DOHH2 (cell line): ENCODE measurements around the gene C3AR1.

ENCODE experiments used
- H3F3A ChIP-seq: fragments of 200-600 bp; sonication (generic), shearing (Covaris generic); 2 replicates; pipeline ENCODE4 v1.6.0; 2016; ENCODE audit warnings: antibody characterized with exemption, mild to moderate bottlenecking; ENCODE audit not compliant: control insufficient read depth, insufficient read depth
- H3K27ac ChIP-seq: fragments of 200-600 bp; sonication (generic); 2 replicates; pipeline ENCODE4 v1.5.1; 2014; ENCODE audit warnings: low read depth, mild to moderate bottlenecking, low read length, moderate library complexity
- H3K27me3 ChIP-seq: fragments of 200-600 bp; sonication (generic); 2 replicates; pipeline ENCODE4 v1.6.1; 2014; ENCODE audit warnings: mild to moderate bottlenecking, low read length, mixed read lengths; ENCODE audit not compliant: control insufficient read depth
- H3K36me3 ChIP-seq: fragments of 200-600 bp; sonication (generic); 2 replicates; pipeline ENCODE4 v1.6.1; 2014; ENCODE audit warnings: mild to moderate bottlenecking, low read length, moderate library complexity, mixed read lengths; ENCODE audit not compliant: control insufficient read depth
- H3K4me1 ChIP-seq: fragments of 200-600 bp; sonication (generic); 2 replicates; pipeline ENCODE4 v1.6.1; 2014; ENCODE audit warnings: mild to moderate bottlenecking, low read length, mixed read lengths; ENCODE audit not compliant: control insufficient read depth
- H3K4me2 ChIP-seq: fragments of 200-600 bp; sonication (generic); 2 replicates; pipeline ENCODE4 v1.6.0; 2014; ENCODE audit warnings: mild to moderate bottlenecking, low read length, moderate library complexity
- H3K4me3 ChIP-seq: fragments of 200-600 bp; sonication (generic); 2 replicates; pipeline ENCODE4 v1.5.1; 2014; ENCODE audit warnings: mild to moderate bottlenecking, low read length, mixed read lengths
- H3K79me2 ChIP-seq: fragments of 200-600 bp; sonication (generic); 2 replicates; pipeline ENCODE4 v1.6.1; 2014; ENCODE audit warnings: mild to moderate bottlenecking, low read length, mixed read lengths; ENCODE audit not compliant: control insufficient read depth
- H3K9me2 ChIP-seq: fragments of 200-600 bp; sonication (generic); replicated peaks from 2 replicates; pipeline ENCODE4 v1.6.1; 2014; ENCODE audit warnings: mild to moderate bottlenecking, low read length, mixed read lengths; ENCODE audit not compliant: control insufficient read depth
- H3K9me3 ChIP-seq: fragments of 200-600 bp; sonication (generic); 2 replicates; pipeline ENCODE4 v1.6.1; 2014; ENCODE audit warnings: antibody characterized with exemption, low read length, mixed read lengths; ENCODE audit not compliant: control insufficient read depth, insufficient read depth
- H4K20me1 ChIP-seq: fragments of 200-600 bp; sonication (generic); 2 replicates; pipeline ENCODE4 v1.6.0; 2014; ENCODE audit warnings: low read depth, mild to moderate bottlenecking, antibody characterized with exemption, low read length, moderate library complexity; ENCODE audit not compliant: control insufficient read depth, insufficient read depth
- CTCF ChIP-seq: fragments of 200-600 bp; sonication (generic); IDR thresholded peaks from one replicate; pipeline ENCODE4 v1.5.1; 2014; ENCODE audit warnings: antibody characterized with exemption, mild to moderate bottlenecking, low read depth, low read length; ENCODE audit not compliant: poor library complexity, severe bottlenecking
- EZH2phosphoT487 ChIP-seq: fragments of 200-600 bp; sonication (generic); IDR thresholded peaks from 2 replicates; pipeline ENCODE4 v1.6.1; 2017; ENCODE audit warnings: borderline replicate concordance, mild to moderate bottlenecking, antibody characterized with exemption, low read length, moderate library complexity, mixed read lengths

Gene C3AR1

DNA sequence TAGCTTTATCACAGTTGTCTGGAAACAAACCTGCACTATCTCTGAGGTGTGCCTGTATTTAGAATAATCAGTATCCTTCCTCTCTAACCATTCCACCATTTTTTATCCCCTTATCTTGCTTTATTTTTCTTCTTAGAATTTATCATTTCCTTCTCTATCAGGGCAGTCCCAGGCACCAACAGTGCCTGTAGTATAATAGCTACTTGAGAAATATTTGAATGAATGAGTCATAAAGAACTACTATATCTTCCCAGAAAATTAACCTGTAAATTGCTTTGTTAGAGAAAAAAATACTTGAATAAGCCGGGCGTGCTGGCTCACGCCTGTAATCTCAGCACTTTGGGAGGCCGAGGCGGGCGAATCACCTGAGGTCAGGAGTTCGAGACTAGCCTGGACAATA, 54.8 kb downstream of the C3AR1 start:
- Histone ChIP-seq H3K9me2 (no peaks in the 10 kb centered on the region), H3K79me2 (no peaks in the 10 kb centered on the region), H3K27me3 (no peaks in the 10 kb centered on the region), H3F3A (no peaks in the 10 kb centered on the region), H3K4me2 (no peak overlapping the region), H3K27ac (no peak overlapping the region), H3K9me3 (no peaks in the 10 kb centered on the region), H3K4me1 (no peaks in the 10 kb centered on the region), H3K36me3 (no peaks in the 10 kb centered on the region), H3K4me3 (no peak overlapping the region), H4K20me1 (no peaks in the 10 kb centered on the region)
- TF ChIP-seq EZH2phosphoT487 (no peak), CTCF (no peak)
